ENCODE measurements around the gene NCKAP5. TPM values are rescaled to one million over a fixed set of nuclear protein-coding genes. Genes with fewer than 3 reads are reported as not detected.

Gene NCKAP5
- total RNA-seq, 1 donor from 2014 or later: 0.87 TPM

- no peak for TF ChIP-seq CTCF (IDR thresholded peaks at IDR 0.05)
- H3K27me3 Mint-ChIP-seq (ENCODE audit: low read depth): no peaks in the 10 kb centered on the region
- no peak overlapping the region for H3K4me3 Mint-ChIP-seq (ENCODE audit: unreplicated experiment)
- H3K27ac Mint-ChIP-seq (ENCODE audit: unreplicated experiment): no peak overlapping the region
- no peaks in the 10 kb centered on the region for H3K4me1 Mint-ChIP-seq (ENCODE audit: low read depth)
- H3K36me3 Mint-ChIP-seq (ENCODE audit: low read depth): no peaks in the 10 kb centered on the region
- peaks cover 14% of the 10 kb centered on the region for H3K9me3 Mint-ChIP-seq (ENCODE audit: low read depth)
- no peak for DNase-seq (ENCODE audit: low spot score)
Observed at GRCh38 chr2:132896073-132896472, 672.2 kb downstream of the NCKAP5 start.

- no peak for TF ChIP-seq CTCF (IDR thresholded peaks at IDR 0.05)
- peaks cover under 1% of the 10 kb centered on the region for H3K36me3 Mint-ChIP-seq (ENCODE audit: low read depth)
- H3K4me1 Mint-ChIP-seq (ENCODE audit: low read depth): no peaks in the 10 kb centered on the region
- no peak for DNase-seq (ENCODE audit: low spot score)
- H3K27ac Mint-ChIP-seq (ENCODE audit: unreplicated experiment): no peak overlapping the region
- H3K27me3 Mint-ChIP-seq (ENCODE audit: low read depth): no peaks in the 10 kb centered on the region
- H3K9me3 Mint-ChIP-seq (ENCODE audit: low read depth): peaks cover 5% of the 10 kb centered on the region
- H3K4me3 Mint-ChIP-seq (ENCODE audit: unreplicated experiment): no peak overlapping the region
Observed at GRCh38 chr2:132891498-132891897, 676.8 kb downstream of the NCKAP5 start.

- H3K36me3 Mint-ChIP-seq (ENCODE audit: low read depth): peaks cover 2% of the 10 kb centered on the region
- no peaks in the 10 kb centered on the region for H3K27me3 Mint-ChIP-seq (ENCODE audit: low read depth)
- DNase-seq (ENCODE audit: low spot score): no peak
- no peak for TF ChIP-seq CTCF (IDR thresholded peaks at IDR 0.05)
- no peaks in the 10 kb centered on the region for H3K4me1 Mint-ChIP-seq (ENCODE audit: low read depth)
- no peak overlapping the region for H3K27ac Mint-ChIP-seq (ENCODE audit: unreplicated experiment)
- H3K4me3 Mint-ChIP-seq (ENCODE audit: unreplicated experiment): no peak overlapping the region
- peaks cover 13% of the 10 kb centered on the region for H3K9me3 Mint-ChIP-seq (ENCODE audit: low read depth)
Observed at GRCh38 chr2:132886574-132886973, 681.7 kb downstream of the NCKAP5 start.

GRCh38 chr2:132884705-132885104 is 683.6 kb downstream of the NCKAP5 start:
- H3K27ac Mint-ChIP-seq (ENCODE audit: unreplicated experiment): no peak overlapping the region
- H3K36me3 Mint-ChIP-seq (ENCODE audit: low read depth): peaks cover 2% of the 10 kb centered on the region

GRCh38 chr2:132884292-132884691 is 684.0 kb downstream of the NCKAP5 start:
- Mint-ChIP-seq H3K36me3 (ENCODE audit: low read depth) (peaks cover 2% of the 10 kb centered on the region), H3K27ac (ENCODE audit: unreplicated experiment) (no peak overlapping the region), H3K4me1 (ENCODE audit: low read depth) (no peaks in the 10 kb centered on the region), H3K4me3 (ENCODE audit: unreplicated experiment) (no peak overlapping the region), H3K9me3 (ENCODE audit: low read depth) (peaks cover 16% of the 10 kb centered on the region), H3K27me3 (ENCODE audit: low read depth) (no peaks in the 10 kb centered on the region)
- no peak for TF ChIP-seq CTCF (IDR thresholded peaks at IDR 0.05)
- DNase-seq (ENCODE audit: low spot score): no peak

More at GRCh38 chr2:132884705-132885104, 683.6 kb downstream of the NCKAP5 start:
- Mint-ChIP-seq H3K4me3 (ENCODE audit: unreplicated experiment) (no peak overlapping the region), H3K9me3 (ENCODE audit: low read depth) (peaks cover 16% of the 10 kb centered on the region), H3K4me1 (ENCODE audit: low read depth) (no peaks in the 10 kb centered on the region), H3K27me3 (ENCODE audit: low read depth) (no peaks in the 10 kb centered on the region)
- no peak for TF ChIP-seq CTCF (IDR thresholded peaks at IDR 0.05)
- DNase-seq (ENCODE audit: low spot score): no peak

Data from chondrocyte (in vitro differentiated cells).